AG08396 (cell line): ENCODE data around the gene HS3ST2.
"Not testable (repeated sequence)": the region's sequence is repeated elsewhere in the genome, so short reads cannot be mapped to it uniquely, and the experiment has no call there.

Experiments used
- DNase-seq: peaks from one replicate; pipeline ENCODE4 v3.0.0; 2012; ENCODE audit warnings: low spot score, mixed read lengths

Gene HS3ST2

DNA sequence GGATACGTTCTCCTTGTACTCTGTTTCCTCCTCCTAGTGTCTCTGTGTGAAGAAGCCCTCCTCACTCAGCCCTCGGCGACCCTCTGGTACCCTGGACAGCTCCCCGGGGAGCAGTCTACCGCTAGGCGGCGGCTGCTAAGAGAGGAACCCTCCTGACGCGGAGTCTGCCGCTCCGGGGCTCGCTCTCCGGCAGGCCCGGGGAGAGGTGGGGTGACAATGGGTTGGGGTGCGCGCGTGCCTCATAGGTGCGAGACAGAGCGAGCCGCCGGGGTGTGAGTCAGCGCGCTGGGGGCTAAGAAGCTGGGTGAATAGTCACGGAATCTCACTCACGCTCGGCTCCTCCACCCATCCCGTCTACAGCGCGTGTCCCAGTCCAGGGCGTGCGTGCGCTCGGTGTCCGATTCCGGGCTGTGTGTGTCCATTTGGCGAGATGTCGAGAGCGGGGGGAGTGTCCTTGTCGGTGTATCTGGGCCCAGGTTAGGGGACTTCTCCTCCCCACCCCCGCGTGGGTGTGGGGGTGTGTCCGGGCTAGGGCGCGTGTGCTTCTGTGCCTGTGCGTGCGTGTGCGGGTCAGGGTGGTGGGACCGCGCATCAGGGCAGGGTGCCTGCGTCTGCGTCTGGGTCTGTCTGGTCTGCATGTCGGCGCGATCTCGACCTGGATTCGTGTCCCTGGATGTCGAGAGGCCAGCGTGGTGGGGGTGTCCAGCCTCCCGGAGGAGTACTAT is 577 bp upstream of the HS3ST2 start:
- DNase-seq: peak; percentile 70

DNA sequence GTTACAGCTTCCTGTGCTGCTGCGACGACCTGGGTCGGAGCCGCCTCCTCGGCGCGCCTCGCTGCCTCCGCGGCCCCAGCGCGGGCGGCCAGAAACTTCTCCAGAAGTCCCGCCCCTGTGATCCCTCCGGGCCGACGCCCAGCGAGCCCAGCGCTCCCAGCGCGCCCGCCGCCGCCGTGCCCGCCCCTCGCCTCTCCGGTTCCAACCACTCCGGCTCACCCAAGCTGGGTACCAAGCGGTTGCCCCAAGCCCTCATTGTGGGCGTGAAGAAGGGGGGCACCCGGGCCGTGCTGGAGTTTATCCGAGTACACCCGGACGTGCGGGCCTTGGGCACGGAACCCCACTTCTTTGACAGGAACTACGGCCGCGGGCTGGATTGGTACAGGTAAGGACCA is 746 bp downstream of the HS3ST2 start:
- no peak for DNase-seq

DNA sequence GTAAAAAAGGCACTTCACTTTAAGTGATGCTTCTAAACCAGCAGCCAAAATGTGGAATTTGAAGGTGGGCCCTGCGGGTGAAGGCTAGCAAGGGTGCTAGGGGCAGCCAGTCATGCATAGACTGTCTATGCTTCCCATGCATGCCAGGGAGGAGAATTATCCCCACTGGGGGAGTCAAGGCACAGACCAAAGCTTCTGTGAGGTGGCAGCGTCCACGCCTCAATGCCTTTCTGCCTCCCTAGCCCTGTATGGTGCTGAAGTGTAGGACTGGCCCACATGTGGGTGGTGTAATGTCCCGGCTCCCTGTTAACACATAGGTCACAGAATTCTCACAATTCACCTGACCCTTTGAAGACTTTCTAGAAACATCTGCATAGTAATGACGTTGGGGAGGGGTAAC is 1.9 kb downstream of the HS3ST2 start:
- DNase-seq: no peak

- DNase-seq: no peak
Measured at GRCh38 chr16:22816475-22816874, 2.5 kb downstream of the HS3ST2 start.

- DNase-seq: not testable (repeated sequence)
Measured at GRCh38 chr16:22818736-22819135, 4.8 kb downstream of the HS3ST2 start.

- DNase-seq: no peak
Measured at GRCh38 chr16:22838681-22839080, 24.7 kb downstream of the HS3ST2 start.

GRCh38 chr16:22842031-22842430 is 28.1 kb downstream of the HS3ST2 start:
- DNase-seq: not testable (repeated sequence)

- no peak for DNase-seq
Measured at GRCh38 chr16:22843122-22843521, 29.2 kb downstream of the HS3ST2 start.

- no peak for DNase-seq
Measured at GRCh38 chr16:22843856-22844255, 29.9 kb downstream of the HS3ST2 start.

DNA sequence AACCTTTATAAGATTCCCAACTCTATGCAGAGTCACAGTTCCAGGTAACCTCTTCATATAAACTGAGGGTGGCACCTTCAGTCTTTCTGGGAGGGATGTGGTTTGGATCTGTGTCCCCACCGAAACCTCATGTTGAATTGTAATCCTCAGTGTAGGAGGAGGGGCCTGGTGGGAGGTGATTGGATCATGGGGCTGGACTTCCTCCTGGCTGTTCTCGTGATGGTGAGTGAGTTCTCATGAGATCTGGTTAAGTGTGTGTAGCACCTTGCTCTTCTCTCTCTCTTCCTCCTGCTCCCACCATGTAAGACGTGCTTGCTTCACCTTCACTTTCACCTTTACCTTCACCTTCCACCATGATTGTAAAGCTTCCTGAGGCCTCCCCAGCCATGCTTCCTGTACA is 30.5 kb downstream of the HS3ST2 start:
- DNase-seq: no peak

- DNase-seq: no peak
Measured at GRCh38 chr16:22847100-22847499, 33.1 kb downstream of the HS3ST2 start.

- no peak for DNase-seq
Measured at GRCh38 chr16:22847690-22848089, 33.7 kb downstream of the HS3ST2 start.

DNA sequence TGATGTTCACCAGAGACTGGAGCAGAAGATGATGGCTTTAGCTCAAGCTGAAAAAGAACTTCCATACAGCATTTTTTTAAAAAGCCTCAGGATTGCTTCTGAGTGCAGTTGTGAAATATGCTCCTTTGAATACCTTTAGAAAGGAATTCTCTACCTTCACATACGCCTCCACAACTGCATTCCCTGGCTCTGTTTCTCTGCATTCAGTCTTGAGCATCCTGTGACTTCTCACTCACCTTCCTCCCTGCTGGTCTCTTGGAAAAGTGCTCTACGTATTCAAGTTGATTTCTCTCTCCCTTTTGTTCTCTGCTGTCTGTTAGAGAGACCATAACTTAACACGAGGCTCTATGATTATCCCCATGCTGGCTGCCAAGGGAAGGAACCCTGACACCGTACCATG is 34.5 kb downstream of the HS3ST2 start:
- DNase-seq: no peak

DNA sequence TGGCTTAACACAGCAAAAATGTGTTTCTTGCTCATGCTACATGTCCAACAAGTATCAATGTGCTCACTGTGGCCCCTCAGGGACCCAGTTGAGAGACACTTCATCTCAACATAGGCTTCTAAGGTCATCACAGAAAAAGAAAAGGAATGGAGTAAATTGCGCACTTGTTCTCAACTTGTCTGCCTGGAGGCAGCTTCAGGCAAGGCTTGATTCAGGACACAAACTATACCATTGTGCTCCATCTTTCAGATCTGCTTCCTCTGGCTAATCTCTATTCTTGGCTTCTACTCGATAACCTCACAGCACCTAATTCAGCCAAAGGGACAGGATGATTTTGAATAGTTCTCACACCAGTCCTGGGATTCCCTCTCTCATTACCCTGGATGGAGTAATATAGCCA is 35.6 kb downstream of the HS3ST2 start:
- no peak for DNase-seq

- no peak for DNase-seq
Measured at GRCh38 chr16:22855231-22855630, 41.3 kb downstream of the HS3ST2 start.

DNA sequence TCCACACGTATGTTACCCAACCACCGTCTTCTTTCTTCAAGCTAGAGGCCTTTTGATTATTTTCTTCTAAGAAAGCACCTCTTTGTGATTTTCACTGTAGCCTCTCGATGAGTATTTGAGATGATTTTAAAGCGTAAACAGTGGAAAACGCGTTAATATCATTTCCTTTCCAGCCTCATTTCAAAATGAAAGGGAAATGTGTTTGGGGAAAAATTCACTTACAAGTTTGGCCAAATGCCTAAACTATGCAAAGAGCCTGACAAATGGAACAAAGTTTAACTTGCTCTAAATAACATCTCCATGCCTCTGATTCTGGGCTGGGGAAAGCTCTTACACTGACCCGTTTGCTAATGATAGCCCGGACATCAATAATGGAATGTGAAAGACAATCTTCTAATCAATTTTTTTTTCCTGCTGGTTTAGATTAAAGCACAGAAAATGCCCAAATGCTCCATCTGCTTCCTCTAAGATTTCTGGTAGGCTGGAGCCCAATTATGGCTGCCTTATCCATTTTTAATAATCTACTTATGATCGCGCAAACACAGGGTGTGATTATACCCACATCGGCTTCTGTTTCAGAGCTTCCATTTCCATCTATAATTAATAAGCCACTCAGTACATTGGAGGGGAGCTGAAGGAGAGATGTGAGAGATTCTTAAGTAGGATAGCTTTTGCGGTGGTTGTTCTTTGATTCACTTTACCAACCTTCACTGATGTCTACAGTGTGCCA is 43.5 kb downstream of the HS3ST2 start:
- DNase-seq: no peak

- no peak for DNase-seq
Measured at GRCh38 chr16:22859925-22860324, 46.0 kb downstream of the HS3ST2 start.

GRCh38 chr16:22861580-22861979 is 47.6 kb downstream of the HS3ST2 start:
- DNase-seq: no peak

DNA sequence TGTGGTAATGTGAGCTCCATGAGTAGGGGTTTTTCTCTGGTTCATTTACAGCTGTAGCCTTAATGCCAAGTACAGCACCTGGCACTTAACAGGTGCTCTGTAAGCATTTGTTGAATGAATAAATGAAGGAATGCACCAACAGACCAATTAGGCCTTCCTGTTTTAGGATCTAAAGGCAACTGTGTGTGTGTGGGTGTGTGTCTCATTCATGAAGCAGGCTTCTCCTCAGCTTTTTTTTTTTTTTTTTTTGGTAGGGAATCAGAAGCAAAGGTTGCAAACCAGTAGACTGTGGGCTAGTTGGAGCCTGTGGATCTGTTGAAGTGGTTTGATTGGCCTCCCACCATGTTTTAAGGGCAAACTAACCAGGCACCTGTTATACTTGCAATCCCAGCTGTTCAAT is 48.1 kb downstream of the HS3ST2 start:
- no peak for DNase-seq

GRCh38 chr16:22864375-22864774 is 50.4 kb downstream of the HS3ST2 start:
- DNase-seq: no peak

DNA sequence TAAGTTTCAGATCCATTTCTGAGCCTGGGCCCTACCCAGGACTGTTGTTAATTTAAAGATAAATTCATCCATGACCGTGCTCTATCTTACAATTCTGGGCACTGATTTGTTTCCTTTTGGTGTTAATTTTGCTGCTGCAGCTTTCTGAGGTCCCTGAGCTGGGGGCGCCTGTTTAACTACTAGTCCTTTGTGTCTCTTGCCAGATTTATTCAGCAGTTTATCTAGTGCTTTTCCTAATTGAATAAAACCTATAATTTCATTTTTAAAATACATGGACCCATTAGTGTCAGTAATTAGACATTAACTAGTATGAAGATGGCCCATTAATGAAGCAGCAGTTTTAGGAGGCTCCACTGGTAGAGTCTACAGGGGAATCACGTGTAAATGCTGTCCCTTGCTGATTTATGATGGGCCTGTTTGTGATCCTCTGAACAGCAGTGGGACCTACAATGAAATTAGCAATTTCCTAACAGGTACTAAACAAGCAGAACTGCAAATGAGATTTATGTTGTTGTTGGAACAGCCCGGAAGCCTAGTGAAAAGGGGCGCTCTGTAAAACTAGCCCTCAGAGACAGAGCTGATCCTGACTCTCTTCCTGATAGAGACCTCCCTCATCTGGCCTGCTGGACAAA is 54.7 kb downstream of the HS3ST2 start:
- no peak for DNase-seq

- no peak for DNase-seq
Measured at GRCh38 chr16:22871861-22872260, 57.9 kb downstream of the HS3ST2 start.

DNA sequence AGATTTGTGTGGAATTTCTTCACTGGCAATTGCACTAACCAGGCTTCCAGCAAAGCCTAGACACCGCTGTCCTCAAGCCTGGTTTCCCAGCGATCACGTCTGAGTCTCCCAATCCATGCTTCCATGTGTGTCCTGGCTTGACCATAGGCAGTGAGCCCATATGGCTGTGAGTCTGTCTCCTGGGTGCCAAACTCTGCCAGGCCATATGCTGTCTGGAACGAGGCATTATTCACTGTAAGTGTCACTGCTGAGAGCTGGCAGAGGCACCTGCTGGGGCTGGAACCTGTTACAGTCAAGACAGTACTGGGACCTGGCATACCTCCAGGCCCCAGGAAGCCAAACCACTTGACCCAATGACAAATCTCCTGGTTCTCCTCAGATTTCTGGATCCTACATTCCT is 60.4 kb downstream of the HS3ST2 start:
- DNase-seq: no peak
